Testis (tissue), 2 donors: ENCODE data around the gene CSF1R.

Source experiments
- CTCF ChIP-seq, 3 experiments: fragments of 450-650 bp in 2 of 3; fragments of 200-600 bp in 1 of 3; sonication (generic) in 1 of 3; IDR thresholded peaks; one replicate each; pipeline ENCODE4 v1.5.1; 2016 to 2019; ENCODE audit warnings: antibody characterized with exemption in 3 of 3, mild to moderate bottlenecking in 2 of 3, moderate library complexity in 1 of 3
- POLR2A ChIP-seq: fragments of 450-650 bp; IDR thresholded peaks from one replicate; pipeline ENCODE4 v1.6.1; 2017; ENCODE audit warnings: antibody characterized with exemption, mild to moderate bottlenecking, moderate library complexity

DNA sequence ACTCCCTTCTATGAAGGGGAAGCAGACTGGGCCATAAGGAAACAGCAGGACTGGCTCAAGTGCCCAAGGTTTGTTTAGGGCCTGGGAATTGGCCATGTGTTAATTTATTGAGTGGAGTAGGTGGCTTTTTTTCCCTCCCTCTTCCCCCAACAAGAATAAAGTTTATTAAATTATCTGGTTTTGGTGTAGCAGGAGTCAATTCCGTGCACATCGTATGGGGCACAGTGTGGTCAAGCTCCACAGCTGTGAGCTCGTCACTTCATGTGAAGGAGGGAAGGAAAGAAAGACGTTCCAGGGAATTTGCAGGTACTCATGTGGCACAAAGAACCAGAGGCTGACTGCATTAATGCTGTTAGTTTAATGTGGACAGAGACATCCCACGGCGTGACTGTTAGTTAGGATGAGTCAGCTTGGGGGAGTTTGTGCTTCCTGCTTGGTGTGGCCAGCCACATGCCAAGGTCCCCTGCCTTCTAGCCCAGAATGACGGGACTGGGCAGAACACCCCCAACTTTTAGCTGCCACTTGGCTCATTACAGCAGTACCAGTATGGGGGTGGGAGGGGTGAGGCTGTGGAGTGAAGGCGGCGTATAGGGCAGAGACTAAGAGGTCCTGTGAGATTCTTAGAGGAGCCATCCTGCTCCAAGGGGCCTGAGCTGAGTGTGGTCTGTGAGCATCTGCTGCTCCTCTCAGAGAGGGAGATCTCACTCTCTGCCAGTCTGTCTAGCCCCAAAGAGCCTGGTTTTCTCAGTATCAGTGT lies 33.2 kb downstream of the CSF1R start:
- TF ChIP-seq POLR2A, result no peak
- no peak for TF ChIP-seq CTCF (IDR thresholded peaks at IDR 0.05)
